HG02678 (cell line): ENCODE results near the gene PIP5KL1.

Experiments
- ATAC-seq: cut with Tn5 transposase; IDR thresholded peaks from one replicate; pipeline ENCODE4 v1.9.1; 2021; ENCODE audit warnings: mild to moderate bottlenecking, moderate library complexity; ENCODE audit not compliant: unreplicated experiment

PIP5KL1 gene

GRCh38 chr9:127934986-127935385 is 4.4 kb upstream of the PIP5KL1 start:
- no peak for ATAC-seq

GRCh38 chr9:127934248-127934647 is 3.7 kb upstream of the PIP5KL1 start:
- no peak for ATAC-seq

GRCh38 chr9:127931092-127931881 is 710 bp upstream of the PIP5KL1 start:
- ATAC-seq: peak; percentile 20

- ATAC-seq: no peak
Measured at GRCh38 chr9:127929625-127929979, 975 bp downstream of the PIP5KL1 start.

- ATAC-seq: no peak
Measured at GRCh38 chr9:127928676-127929624, 1.6 kb downstream of the PIP5KL1 start.

- ATAC-seq: no peak
Measured at GRCh38 chr9:127927988-127928675, 2.4 kb downstream of the PIP5KL1 start.

- no peak for ATAC-seq
Measured at GRCh38 chr9:127927201-127927987, 3.2 kb downstream of the PIP5KL1 start.

- ATAC-seq: no peak
Measured at GRCh38 chr9:127926906-127927200, 3.7 kb downstream of the PIP5KL1 start.

- no peak for ATAC-seq
Measured at GRCh38 chr9:127925959-127926905, 4.3 kb downstream of the PIP5KL1 start.

- ATAC-seq: no peak
Measured at GRCh38 chr9:127924736-127925444, 5.7 kb downstream of the PIP5KL1 start.

GRCh38 chr9:127923771-127924170 is 6.8 kb downstream of the PIP5KL1 start:
- ATAC-seq: no peak

- no peak for ATAC-seq
Measured at GRCh38 chr9:127923046-127923445, 7.5 kb downstream of the PIP5KL1 start.

GRCh38 chr9:127921557-127922120 is 8.9 kb downstream of the PIP5KL1 start:
- no peak for ATAC-seq

- ATAC-seq: no peak
Measured at GRCh38 chr9:127920794-127921193, 9.8 kb downstream of the PIP5KL1 start.

- no peak for ATAC-seq
Measured at GRCh38 chr9:127919253-127919815, 11.2 kb downstream of the PIP5KL1 start.

- no peak for ATAC-seq
Measured at GRCh38 chr9:127918183-127919107, 12.1 kb downstream of the PIP5KL1 start.

GRCh38 chr9:127917603-127918002 is 13.0 kb downstream of the PIP5KL1 start:
- ATAC-seq: peak; percentile 25
